IPS DF 6.9 (cell line): Measurements from ENCODE around the gene ADAR.

Experiments
- DNase-seq: peaks from one replicate; pipeline ENCODE4 v3.0.0-alpha.2; 2013; ENCODE audit warnings: low read depth, low spot score
- H3K27ac ChIP-seq: one replicate; pipeline ENCODE4 v1.5.1; 2013; ENCODE audit warnings: low read length, control low read depth
- H3K27me3 ChIP-seq: 2 replicates; pipeline ENCODE4 v1.6.1; 2013; ENCODE audit warnings: mild to moderate bottlenecking, low read length; ENCODE audit not compliant: control insufficient read depth, insufficient read depth
- H3K36me3 ChIP-seq: 2 replicates; pipeline ENCODE4 v1.6.1; 2013; ENCODE audit warnings: low read length; ENCODE audit not compliant: control insufficient read depth, insufficient read depth
- H3K4me1 ChIP-seq: 2 replicates; pipeline ENCODE4 v1.6.1; 2013; ENCODE audit warnings: low read length; ENCODE audit not compliant: control insufficient read depth, insufficient read depth
- H3K4me3 ChIP-seq: 2 replicates; pipeline ENCODE4 v1.5.1; 2013; ENCODE audit warnings: mild to moderate bottlenecking, low read length
- H3K9me3 ChIP-seq: 2 replicates; pipeline ENCODE4 v1.6.1; 2013; ENCODE audit warnings: low read length, inconsistent platforms; ENCODE audit not compliant: control insufficient read depth, insufficient read depth
- WGBS: extraction: QIAGEN DNeasy Blood & Tissue Kit; methylation state at CpG from one replicate; pipeline ENCODE4 v1.1.7; 2013; ENCODE audit warnings: mixed read lengths, missing lambda C conversion rate; ENCODE audit not compliant: insufficient read length, insufficient coverage; 5-methylcytosine and 5-hydroxymethylcytosine counted together

The ADAR gene

GRCh38 chr1:154599658-154600057 lies 8.3 kb downstream of the ADAR start:
- peaks cover 33% of the 10 kb centered on the region for H3K36me3 ChIP-seq
- no CpG with 5 or more reads among the region's 3 CpGs for WGBS
- no peak overlapping the region for H3K27ac ChIP-seq
- no peaks in the 10 kb centered on the region for H3K9me3 ChIP-seq
- no peak for DNase-seq
- H3K4me3 ChIP-seq, result no peak overlapping the region
- no peaks in the 10 kb centered on the region for H3K27me3 ChIP-seq
- H3K4me1 ChIP-seq, result no peaks in the 10 kb centered on the region

GRCh38 chr1:154598871-154599635 lies 8.9 kb downstream of the ADAR start:
- H3K27me3 ChIP-seq, result no peaks in the 10 kb centered on the region
- H3K27ac ChIP-seq, result no peak overlapping the region
- H3K4me1 ChIP-seq, result no peaks in the 10 kb centered on the region
- no peak for DNase-seq
- H3K4me3 ChIP-seq, result no peak overlapping the region
- no peaks in the 10 kb centered on the region for H3K9me3 ChIP-seq
- no CpG with 5 or more reads among the region's 3 CpGs for WGBS
- H3K36me3 ChIP-seq, result peaks cover 33% of the 10 kb centered on the region

- no CpG with 5 or more reads among the region's 1 CpG for WGBS
Observed at GRCh38 chr1:154595621-154596020, 12.4 kb downstream of the ADAR start.

GRCh38 chr1:154594811-154595210 lies 13.2 kb downstream of the ADAR start:
- no peaks in the 10 kb centered on the region for H3K9me3 ChIP-seq
- no peak overlapping the region for H3K4me3 ChIP-seq
- peaks cover 31% of the 10 kb centered on the region for H3K36me3 ChIP-seq
- no peaks in the 10 kb centered on the region for H3K4me1 ChIP-seq
- no CpG with 5 or more reads among the region's 7 CpGs for WGBS
- no peaks in the 10 kb centered on the region for H3K27me3 ChIP-seq
- no peak for DNase-seq
- H3K27ac ChIP-seq, result no peak overlapping the region

More at GRCh38 chr1:154595621-154596020, 12.4 kb downstream of the ADAR start:
- Histone ChIP-seq H3K4me3 (no peak overlapping the region), H3K27ac (no peak overlapping the region), H3K4me1 (no peaks in the 10 kb centered on the region), H3K36me3 (peaks cover 26% of the 10 kb centered on the region), H3K9me3 (no peaks in the 10 kb centered on the region), H3K27me3 (no peaks in the 10 kb centered on the region)
- DNase-seq, result no peak

- no peak overlapping the region for H3K27ac ChIP-seq
- no peaks in the 10 kb centered on the region for H3K9me3 ChIP-seq
- no peak for DNase-seq
- no peak overlapping the region for H3K4me3 ChIP-seq
- H3K36me3 ChIP-seq, result peaks cover 40% of the 10 kb centered on the region
- H3K27me3 ChIP-seq, result no peaks in the 10 kb centered on the region
- H3K4me1 ChIP-seq, result no peaks in the 10 kb centered on the region
Observed at GRCh38 chr1:154593390-154593789, 14.6 kb downstream of the ADAR start.

- Histone ChIP-seq H3K27me3 (no peaks in the 10 kb centered on the region), H3K9me3 (no peaks in the 10 kb centered on the region), H3K27ac (no peak overlapping the region), H3K36me3 (peaks cover 35% of the 10 kb centered on the region), H3K4me1 (no peaks in the 10 kb centered on the region), H3K4me3 (no peak overlapping the region)
- no peak for DNase-seq
- no CpG with 5 or more reads among the region's 7 CpGs for WGBS
Observed at GRCh38 chr1:154591206-154591605, 16.8 kb downstream of the ADAR start.

GRCh38 chr1:154590756-154591155 lies 17.2 kb downstream of the ADAR start:
- Histone ChIP-seq H3K36me3 (peaks cover 37% of the 10 kb centered on the region), H3K27me3 (no peaks in the 10 kb centered on the region), H3K4me3 (no peak overlapping the region), H3K27ac (no peak overlapping the region), H3K9me3 (no peaks in the 10 kb centered on the region), H3K4me1 (no peaks in the 10 kb centered on the region)
- no CpG with 5 or more reads among the region's 5 CpGs for WGBS
- no peak for DNase-seq

GRCh38 chr1:154589780-154590179 lies 18.2 kb downstream of the ADAR start:
- no peaks in the 10 kb centered on the region for H3K9me3 ChIP-seq
- peaks cover 46% of the 10 kb centered on the region for H3K36me3 ChIP-seq
- H3K4me3 ChIP-seq, result no peak overlapping the region
- H3K27ac ChIP-seq, result no peak overlapping the region
- no peak for DNase-seq
- no peaks in the 10 kb centered on the region for H3K27me3 ChIP-seq
- no CpG with 5 or more reads among the region's 10 CpGs for WGBS
- H3K4me1 ChIP-seq, result no peaks in the 10 kb centered on the region

GRCh38 chr1:154586641-154587040 lies 21.3 kb downstream of the ADAR start:
- Histone ChIP-seq H3K27ac (no peak overlapping the region), H3K36me3 (peaks cover 69% of the 10 kb centered on the region), H3K27me3 (no peaks in the 10 kb centered on the region), H3K4me3 (no peak overlapping the region), H3K9me3 (no peaks in the 10 kb centered on the region), H3K4me1 (no peaks in the 10 kb centered on the region)
- no CpG with 5 or more reads among the region's 6 CpGs for WGBS
- DNase-seq, result no peak

- no peaks in the 10 kb centered on the region for H3K27me3 ChIP-seq
- WGBS, result no CpG with 5 or more reads among the region's 10 CpGs
- H3K4me1 ChIP-seq, result no peaks in the 10 kb centered on the region
- H3K36me3 ChIP-seq, result peaks cover 66% of the 10 kb centered on the region
- H3K9me3 ChIP-seq, result no peaks in the 10 kb centered on the region
- no peak overlapping the region for H3K4me3 ChIP-seq
- no peak overlapping the region for H3K27ac ChIP-seq
- DNase-seq, result no peak
Observed at GRCh38 chr1:154586231-154586630, 21.8 kb downstream of the ADAR start.
